Putamen (tissue), 1 donor: Measurements from ENCODE around the gene BANF1.
"Not testable (repeated sequence)": the region's sequence is repeated elsewhere in the genome, so short reads cannot be mapped to it uniquely, and the experiment has no call there.

Experiments
- DNase-seq: peaks from one replicate; pipeline ENCODE4 v3.0.0-alpha.2; 2016; ENCODE audit warnings: low spot score

BANF1 gene

GRCh38 chr11:66011239-66011784 is 9.0 kb downstream of the BANF1 start:
- no peak for DNase-seq

- no peak for DNase-seq
Measured at GRCh38 chr11:66011785-66012303, 9.5 kb downstream of the BANF1 start, which contains the start of gene CST6. Gene CST6, plus strand, starts transcription at chr11:66012008. Its CDS starts 37 bp downstream, at chr11:66012045.

- no peak for DNase-seq
Measured at GRCh38 chr11:66012371-66012945, 10.2 kb downstream of the BANF1 start.

GRCh38 chr11:66012946-66013761 is 10.9 kb downstream of the BANF1 start:
- DNase-seq: no peak

GRCh38 chr11:66013762-66014100 is 11.4 kb downstream of the BANF1 start:
- no peak for DNase-seq

GRCh38 chr11:66014804-66015453 is 12.6 kb downstream of the BANF1 start:
- no peak for DNase-seq

- no peak for DNase-seq
Measured at GRCh38 chr11:66015454-66015881, 13.2 kb downstream of the BANF1 start.

GRCh38 chr11:66015936-66016792 is 13.9 kb downstream of the BANF1 start:
- DNase-seq: no peak

- DNase-seq: no peak
Measured at GRCh38 chr11:66016793-66017177, 14.5 kb downstream of the BANF1 start.

- DNase-seq: no peak
Measured at GRCh38 chr11:66017321-66017720, 15.0 kb downstream of the BANF1 start.

GRCh38 chr11:66020212-66020611 is 17.9 kb downstream of the BANF1 start:
- no peak for DNase-seq

- no peak for DNase-seq
Measured at GRCh38 chr11:66020618-66021357, 18.5 kb downstream of the BANF1 start.

GRCh38 chr11:66022401-66023185 is 20.3 kb downstream of the BANF1 start:
- DNase-seq: peak; percentile 16

- DNase-seq: not testable (repeated sequence)
Measured at GRCh38 chr11:66023186-66023440, 20.8 kb downstream of the BANF1 start.

- DNase-seq: no peak
Measured at GRCh38 chr11:66026017-66026529, 23.8 kb downstream of the BANF1 start, which contains the start of gene CATSPER1. Gene CATSPER1, minus strand, starts transcription at chr11:66026479. Its CDS starts 100 bp downstream, at chr11:66026379.

- DNase-seq: no peak
Measured at GRCh38 chr11:66032957-66033735, 30.8 kb downstream of the BANF1 start.

- DNase-seq: peak; percentile 25
Measured at GRCh38 chr11:66035653-66036333, 33.5 kb downstream of the BANF1 start.

GRCh38 chr11:66036334-66036710 is 34.0 kb downstream of the BANF1 start:
- DNase-seq: no peak

GRCh38 chr11:66037327-66037726 is 35.0 kb downstream of the BANF1 start:
- DNase-seq: no peak
